Mesendoderm (in vitro differentiated cells): ENCODE measurements around the gene TMEM14C.

ENCODE experiments used
- DNase-seq: peaks from one replicate; pipeline ENCODE4 v3.0.0; 2013
- H2AK5ac ChIP-seq: 2 replicates; pipeline ENCODE4 v1.6.1; 2013; ENCODE audit warnings: low read length, inconsistent platforms
- H2BK120ac ChIP-seq: 2 replicates; pipeline ENCODE4 v1.6.1; 2013; ENCODE audit warnings: low read depth, mild to moderate bottlenecking, low read length, moderate library complexity, mixed read lengths
- H2BK15ac ChIP-seq: replicated peaks from 2 replicates; pipeline ENCODE4 v1.6.1; 2013; ENCODE audit warnings: low read depth, mild to moderate bottlenecking, moderate library complexity
- H2BK5ac ChIP-seq: 2 replicates; pipeline ENCODE4 v1.6.1; 2013; ENCODE audit warnings: low read length, inconsistent platforms
- H3K18ac ChIP-seq: 2 replicates; pipeline ENCODE4 v1.6.1; 2013; ENCODE audit warnings: mild to moderate bottlenecking, low read length, mixed read lengths
- H3K23ac ChIP-seq: one replicate; pipeline ENCODE4 v1.6.1; 2013; ENCODE audit warnings: low read length
- H3K27ac ChIP-seq: 2 replicates; pipeline ENCODE4 v1.5.1; 2013; ENCODE audit warnings: low read depth, mild to moderate bottlenecking, inconsistent platforms, low read length, moderate library complexity
- H3K27me3 ChIP-seq: 2 replicates; pipeline ENCODE4 v1.6.1; 2013; ENCODE audit warnings: low read length, control low read depth, mild to moderate bottlenecking, inconsistent platforms; ENCODE audit not compliant: insufficient read depth, poor library complexity
- H3K36me3 ChIP-seq: 2 replicates; pipeline ENCODE4 v1.6.1; 2013; ENCODE audit warnings: low read length, inconsistent platforms; ENCODE audit not compliant: control insufficient read depth, insufficient read depth
- H3K4ac ChIP-seq: one replicate; pipeline ENCODE4 v1.6.1; 2013; ENCODE audit warnings: low read depth, mild to moderate bottlenecking, low read length, moderate library complexity
- H3K4me1 ChIP-seq: 2 replicates; pipeline ENCODE4 v1.6.1; 2013; ENCODE audit warnings: low read depth, low read length, inconsistent platforms; ENCODE audit not compliant: control insufficient read depth
- H3K4me2 ChIP-seq: 2 replicates; pipeline ENCODE4 v1.6.1; 2013; ENCODE audit warnings: low read length
- H3K4me3 ChIP-seq: 2 replicates; pipeline ENCODE4 v1.5.1; 2013; ENCODE audit warnings: mild to moderate bottlenecking, low read length
- H3K56ac ChIP-seq: one replicate; pipeline ENCODE4 v1.6.1; 2013; ENCODE audit warnings: low read length
- H3K79me1 ChIP-seq: 2 replicates; pipeline ENCODE4 v1.6.1; 2013; ENCODE audit warnings: low read length, inconsistent platforms
- H3K79me2 ChIP-seq: 2 replicates; pipeline ENCODE4 v1.6.1; 2013; ENCODE audit warnings: mild to moderate bottlenecking, low read length; ENCODE audit not compliant: control insufficient read depth, insufficient read depth
- H3K9ac ChIP-seq: 2 replicates; pipeline ENCODE4 v1.6.1; 2013; ENCODE audit warnings: low read length, inconsistent platforms
- H4K5ac ChIP-seq: one replicate; pipeline ENCODE4 v1.6.1; 2013; ENCODE audit warnings: low read length
- H4K8ac ChIP-seq: one replicate; pipeline ENCODE4 v1.6.1; 2013; ENCODE audit warnings: low read depth, mild to moderate bottlenecking, control low read depth, low read length, moderate library complexity
- WGBS: extraction: QIAGEN DNeasy Blood & Tissue Kit; methylation state at CpG from one replicate; pipeline ENCODE4 v1.1.7; 2013; ENCODE audit warnings: low lambda C conversion rate, missing lambda C conversion rate; ENCODE audit not compliant: insufficient coverage; ENCODE audit errors: extremely low coverage; 5-methylcytosine and 5-hydroxymethylcytosine counted together

The TMEM14C gene

DNA sequence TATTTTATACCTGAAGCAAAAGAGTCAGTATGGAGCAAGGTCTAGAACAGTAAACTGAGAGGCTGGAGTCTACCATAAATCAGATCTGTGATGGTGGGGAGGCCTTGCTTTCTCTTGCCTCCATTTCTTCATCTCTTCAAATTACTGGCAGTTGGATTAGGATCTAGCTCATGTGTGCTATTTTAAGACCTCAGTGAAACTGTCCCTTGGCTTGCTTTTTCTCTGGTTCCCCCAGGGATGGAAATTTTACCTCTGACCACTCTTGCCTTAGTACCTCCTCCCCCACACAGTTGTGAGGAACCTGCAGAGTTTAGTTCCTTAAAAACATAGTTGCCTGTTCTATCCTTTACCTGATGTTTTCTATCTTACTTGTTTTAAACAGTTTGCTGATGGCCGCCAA is 33.2 kb downstream of the TMEM14C start:
- Histone ChIP-seq H2BK5ac (no peak overlapping the region), H3K4me3 (no peak overlapping the region), H3K79me1 (peaks cover 20% of the 10 kb centered on the region), H2BK15ac (no peak overlapping the region), H3K4me1 (no peaks in the 10 kb centered on the region), H4K5ac (no peak overlapping the region), H2AK5ac (no peak overlapping the region), H3K18ac (no peak overlapping the region), H2BK120ac (no peak overlapping the region), H3K27me3 (no peaks in the 10 kb centered on the region), H3K36me3 (peaks cover 5% of the 10 kb centered on the region), H3K9ac (no peak overlapping the region), H4K8ac (no peak overlapping the region), H3K4ac (no peak overlapping the region), H3K56ac (no peak overlapping the region), H3K23ac (no peak overlapping the region), H3K79me2 (peaks cover 11% of the 10 kb centered on the region), H3K4me2 (no peak overlapping the region), H3K27ac (no peak overlapping the region)
- WGBS: no CpG with 5 or more reads among the region's 1 CpG
- no peak for DNase-seq

- no peak overlapping the region for H3K4me3 ChIP-seq
- H3K56ac ChIP-seq: no peak overlapping the region
- H3K27ac ChIP-seq: no peak overlapping the region
- no CpG with 5 or more reads among the region's 3 CpGs for WGBS
- H3K9ac ChIP-seq: no peak overlapping the region
- H3K36me3 ChIP-seq: peaks cover 3% of the 10 kb centered on the region
- H2BK120ac ChIP-seq: no peak overlapping the region
- H3K79me2 ChIP-seq: peaks cover 2% of the 10 kb centered on the region
- no peak overlapping the region for H3K23ac ChIP-seq
- no peak overlapping the region for H4K5ac ChIP-seq
- peaks cover 7% of the 10 kb centered on the region for H3K79me1 ChIP-seq
- H3K27me3 ChIP-seq: peaks cover 2% of the 10 kb centered on the region
- H3K18ac ChIP-seq: no peak overlapping the region
- H2AK5ac ChIP-seq: no peak overlapping the region
- H2BK15ac ChIP-seq: no peak overlapping the region
- H4K8ac ChIP-seq: no peak overlapping the region
- no peak overlapping the region for H2BK5ac ChIP-seq
- no peaks in the 10 kb centered on the region for H3K4me1 ChIP-seq
- peak; percentile 88 for DNase-seq
- H3K4ac ChIP-seq: no peak overlapping the region
- H3K4me2 ChIP-seq: no peak overlapping the region
Observed at GRCh38 chr6:10759312-10759839, 36.5 kb downstream of the TMEM14C start.

DNA sequence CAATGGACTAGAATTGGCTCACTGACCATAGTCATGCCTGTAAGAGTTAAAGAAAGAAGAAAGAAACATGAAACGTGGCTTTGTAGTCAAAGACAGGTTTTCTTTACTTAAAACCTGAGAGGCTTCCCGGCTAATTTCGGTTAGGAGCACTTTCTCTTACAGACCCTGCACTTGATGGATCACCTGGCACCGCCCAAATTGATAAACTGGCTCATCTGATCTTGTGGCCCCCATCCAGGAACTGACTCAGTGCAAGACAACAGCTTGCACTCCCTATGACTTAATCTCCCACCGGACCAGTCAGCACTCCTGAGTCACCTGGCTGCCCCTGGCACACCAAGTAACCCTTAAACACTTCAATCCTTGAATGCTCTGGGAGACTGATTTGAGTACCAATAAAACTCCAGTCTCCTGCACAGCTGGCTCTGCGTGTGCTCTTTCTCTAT is 37.0 kb downstream of the TMEM14C start:
- no CpG with 5 or more reads among the region's 6 CpGs for WGBS
- Histone ChIP-seq H3K4me3 (no peak overlapping the region), H3K36me3 (peaks cover under 1% of the 10 kb centered on the region)

DNA sequence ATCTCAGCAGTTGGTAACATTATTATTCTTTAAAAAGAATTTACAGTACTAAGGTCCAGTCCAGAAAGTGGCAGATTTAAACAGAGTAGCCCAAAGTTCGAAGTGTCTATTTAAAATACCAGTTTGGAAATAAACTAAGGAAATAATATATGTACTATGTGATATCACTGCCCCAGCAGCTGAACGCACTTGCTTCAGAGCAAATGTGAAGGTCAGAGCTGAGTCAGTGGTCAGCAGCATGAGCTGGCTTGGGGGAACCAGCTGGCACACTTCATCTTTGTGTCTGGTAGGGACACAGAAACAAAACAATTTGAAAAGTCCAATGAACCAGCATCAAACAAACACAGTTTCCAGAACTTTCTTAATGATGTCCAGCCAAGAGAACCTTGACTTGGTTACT is 40.1 kb downstream of the TMEM14C start:
- H3K23ac ChIP-seq: no peak overlapping the region
- no peaks in the 10 kb centered on the region for H3K79me2 ChIP-seq
- H3K27ac ChIP-seq: no peak overlapping the region
- H2AK5ac ChIP-seq: no peak overlapping the region
- no peaks in the 10 kb centered on the region for H3K36me3 ChIP-seq
- no peak overlapping the region for H2BK120ac ChIP-seq
- H3K18ac ChIP-seq: no peak overlapping the region
- H3K4me3 ChIP-seq: no peak overlapping the region
- H3K79me1 ChIP-seq: no peaks in the 10 kb centered on the region
- no peak overlapping the region for H3K9ac ChIP-seq
- no peaks in the 10 kb centered on the region for H3K4me1 ChIP-seq
- H4K8ac ChIP-seq: no peak overlapping the region
- H3K4ac ChIP-seq: no peak overlapping the region
- no peak overlapping the region for H2BK15ac ChIP-seq
- peaks cover 2% of the 10 kb centered on the region for H3K27me3 ChIP-seq
- no peak overlapping the region for H3K56ac ChIP-seq
- H3K4me2 ChIP-seq: no peak overlapping the region
- no peak overlapping the region for H4K5ac ChIP-seq
- no peak overlapping the region for H2BK5ac ChIP-seq
- WGBS: no CpG with 5 or more reads among the region's 2 CpGs
- DNase-seq: no peak

More for the DNA sequence above, 37.0 kb downstream of the TMEM14C start:
- Histone ChIP-seq H3K4me2 (no peak overlapping the region), H3K4me1 (no peaks in the 10 kb centered on the region), H3K79me2 (no peaks in the 10 kb centered on the region), H3K9ac (no peak overlapping the region), H3K56ac (no peak overlapping the region), H3K27me3 (peaks cover 2% of the 10 kb centered on the region), H2BK15ac (no peak overlapping the region), H3K4ac (no peak overlapping the region), H2BK120ac (no peak overlapping the region), H3K18ac (no peak overlapping the region), H3K27ac (no peak overlapping the region), H2BK5ac (no peak overlapping the region), H2AK5ac (no peak overlapping the region), H4K5ac (no peak overlapping the region), H3K79me1 (peaks cover 2% of the 10 kb centered on the region), H4K8ac (no peak overlapping the region), H3K23ac (no peak overlapping the region)
- no peak for DNase-seq

- H3K79me1 ChIP-seq: no peaks in the 10 kb centered on the region
- DNase-seq: no peak
- no peak overlapping the region for H3K27ac ChIP-seq
- H3K79me2 ChIP-seq: no peaks in the 10 kb centered on the region
- H2AK5ac ChIP-seq: no peak overlapping the region
- no peak overlapping the region for H3K56ac ChIP-seq
- H3K4me3 ChIP-seq: no peak overlapping the region
- H3K4me1 ChIP-seq: no peaks in the 10 kb centered on the region
- H3K27me3 ChIP-seq: no peaks in the 10 kb centered on the region
- no peak overlapping the region for H2BK5ac ChIP-seq
- H4K8ac ChIP-seq: no peak overlapping the region
- no peak overlapping the region for H3K23ac ChIP-seq
- no peaks in the 10 kb centered on the region for H3K36me3 ChIP-seq
- no peak overlapping the region for H2BK15ac ChIP-seq
- H2BK120ac ChIP-seq: no peak overlapping the region
- H4K5ac ChIP-seq: no peak overlapping the region
- WGBS: no CpG with 5 or more reads among the region's 3 CpGs
- H3K4ac ChIP-seq: no peak overlapping the region
- H3K4me2 ChIP-seq: no peak overlapping the region
- no peak overlapping the region for H3K9ac ChIP-seq
- no peak overlapping the region for H3K18ac ChIP-seq
Observed at GRCh38 chr6:10769419-10769818, 46.5 kb downstream of the TMEM14C start.

DNA sequence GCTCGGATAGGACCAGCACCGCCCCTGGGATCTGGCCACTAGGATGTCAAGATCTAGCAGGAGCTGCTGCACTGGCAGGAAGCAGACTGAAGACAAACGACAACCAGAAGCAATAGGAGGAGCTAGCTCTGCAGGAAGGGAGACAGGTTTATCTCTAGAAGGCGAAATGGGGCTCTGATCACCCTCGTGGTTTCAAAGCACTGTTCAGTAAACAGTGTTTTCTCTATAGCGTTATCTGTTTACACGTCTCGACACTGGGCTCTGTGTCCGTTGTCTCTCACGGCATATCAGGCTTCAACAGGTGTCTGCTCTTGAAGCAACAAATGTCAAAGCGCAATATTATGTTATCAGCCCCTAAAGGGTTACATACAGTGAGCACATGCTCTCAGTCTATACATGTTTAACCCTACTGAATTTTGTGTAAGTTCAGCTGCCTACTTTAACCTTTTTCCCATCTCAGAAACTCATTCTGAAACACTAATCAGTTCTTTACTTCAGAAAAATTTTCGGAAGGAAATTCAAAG is 48.6 kb downstream of the TMEM14C start:
- WGBS: no CpG with 5 or more reads among the region's 12 CpGs
- Histone ChIP-seq H3K4me3 (no peak overlapping the region), H3K27ac (no peak overlapping the region), H3K4me2 (no peak overlapping the region), H3K79me1 (no peaks in the 10 kb centered on the region), H3K18ac (no peak overlapping the region), H2BK15ac (no peak overlapping the region), H3K27me3 (no peaks in the 10 kb centered on the region), H3K23ac (no peak overlapping the region), H3K9ac (no peak overlapping the region), H3K56ac (no peak overlapping the region), H4K5ac (no peak overlapping the region), H3K79me2 (no peaks in the 10 kb centered on the region), H3K4me1 (no peaks in the 10 kb centered on the region), H4K8ac (no peak overlapping the region), H2AK5ac (no peak overlapping the region), H2BK5ac (no peak overlapping the region), H2BK120ac (no peak overlapping the region), H3K4ac (no peak overlapping the region), H3K36me3 (no peaks in the 10 kb centered on the region)
- DNase-seq: peak; percentile 37
